HL-60 (cell line): ENCODE data around the gene HMCN2.
"Not testable (repeated sequence)": the region's sequence is repeated elsewhere in the genome, so short reads cannot be mapped to it uniquely, and the experiment has no call there.

Source experiments
- DNase-seq, 2 experiments: peaks; one replicate each; pipeline ENCODE4 v3.0.0-alpha.2; 2010 to 2020; ENCODE audit warnings: low read depth in 1 of 2, low spot score in 1 of 2
- H3K27ac ChIP-seq: fragments of 250-450 bp; sonication (Bioruptor Pico); replicated peaks from 2 replicates; pipeline ENCODE4 v1.5.1; 2020; ENCODE audit warnings: mild to moderate bottlenecking, moderate library complexity
- H3K27me3 ChIP-seq: fragments of 250-450 bp; sonication (Bioruptor Pico); 2 replicates; pipeline ENCODE4 v1.5.1; 2021; ENCODE audit warnings: mild to moderate bottlenecking, moderate library complexity; ENCODE audit not compliant: insufficient read depth, poor library complexity, severe bottlenecking
- H3K4me3 ChIP-seq: replicated peaks from 2 replicates; pipeline ENCODE4 v1.5.1; 2011; ENCODE audit warnings: mild to moderate bottlenecking, control low read depth, low read length; ENCODE audit not compliant: insufficient read depth
- GABPA ChIP-seq: IDR thresholded peaks from 2 replicates; pipeline ENCODE4 v1.6.1; 2012; ENCODE audit warnings: low read depth
- POLR2AphosphoS5 ChIP-seq: IDR thresholded peaks from 2 replicates; pipeline ENCODE4 v1.6.1; 2012; ENCODE audit warnings: low read depth
- REST ChIP-seq: IDR thresholded peaks from 2 replicates; pipeline ENCODE4 v1.6.1; 2012; ENCODE audit warnings: low read depth; ENCODE audit not compliant: insufficient replicate concordance
- SPI1 ChIP-seq: IDR thresholded peaks from 2 replicates; pipeline ENCODE4 v1.6.1; 2012; ENCODE audit warnings: low read depth, mild to moderate bottlenecking, borderline replicate concordance
- TF ChIP-seq, protein P1 (sequence below): IDR thresholded peaks from one replicate; pipeline ENCODE4 v1.5.1; 2011; ENCODE audit warnings: low read length, control low read depth, inconsistent platforms; ENCODE audit not compliant: insufficient read depth

Gene HMCN2

GRCh38 chr9:130336885-130337284 lies 71.3 kb downstream of the HMCN2 start:
- no peak for DNase-seq
- TF ChIP-seq REST = no peak
- no peak for TF ChIP-seq SPI1
- no peak for TF ChIP-seq POLR2AphosphoS5
- no peak for TF ChIP-seq GABPA
- TF ChIP-seq, protein P1, sequence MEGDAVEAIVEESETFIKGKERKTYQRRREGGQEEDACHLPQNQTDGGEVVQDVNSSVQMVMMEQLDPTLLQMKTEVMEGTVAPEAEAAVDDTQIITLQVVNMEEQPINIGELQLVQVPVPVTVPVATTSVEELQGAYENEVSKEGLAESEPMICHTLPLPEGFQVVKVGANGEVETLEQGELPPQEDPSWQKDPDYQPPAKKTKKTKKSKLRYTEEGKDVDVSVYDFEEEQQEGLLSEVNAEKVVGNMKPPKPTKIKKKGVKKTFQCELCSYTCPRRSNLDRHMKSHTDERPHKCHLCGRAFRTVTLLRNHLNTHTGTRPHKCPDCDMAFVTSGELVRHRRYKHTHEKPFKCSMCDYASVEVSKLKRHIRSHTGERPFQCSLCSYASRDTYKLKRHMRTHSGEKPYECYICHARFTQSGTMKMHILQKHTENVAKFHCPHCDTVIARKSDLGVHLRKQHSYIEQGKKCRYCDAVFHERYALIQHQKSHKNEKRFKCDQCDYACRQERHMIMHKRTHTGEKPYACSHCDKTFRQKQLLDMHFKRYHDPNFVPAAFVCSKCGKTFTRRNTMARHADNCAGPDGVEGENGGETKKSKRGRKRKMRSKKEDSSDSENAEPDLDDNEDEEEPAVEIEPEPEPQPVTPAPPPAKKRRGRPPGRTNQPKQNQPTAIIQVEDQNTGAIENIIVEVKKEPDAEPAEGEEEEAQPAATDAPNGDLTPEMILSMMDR = no peak
- no peak overlapping the region for H3K4me3 ChIP-seq
- H3K27me3 ChIP-seq = peaks cover 7% of the 10 kb centered on the region
- no peak overlapping the region for H3K27ac ChIP-seq

GRCh38 chr9:130337318-130337717 lies 71.8 kb downstream of the HMCN2 start:
- Histone ChIP-seq H3K4me3 (no peak overlapping the region), H3K27me3 (peaks cover 7% of the 10 kb centered on the region), H3K27ac (no peak overlapping the region)
- DNase-seq = no peak
- TF ChIP-seq POLR2AphosphoS5 (no peak), GABPA (no peak)

DNA sequence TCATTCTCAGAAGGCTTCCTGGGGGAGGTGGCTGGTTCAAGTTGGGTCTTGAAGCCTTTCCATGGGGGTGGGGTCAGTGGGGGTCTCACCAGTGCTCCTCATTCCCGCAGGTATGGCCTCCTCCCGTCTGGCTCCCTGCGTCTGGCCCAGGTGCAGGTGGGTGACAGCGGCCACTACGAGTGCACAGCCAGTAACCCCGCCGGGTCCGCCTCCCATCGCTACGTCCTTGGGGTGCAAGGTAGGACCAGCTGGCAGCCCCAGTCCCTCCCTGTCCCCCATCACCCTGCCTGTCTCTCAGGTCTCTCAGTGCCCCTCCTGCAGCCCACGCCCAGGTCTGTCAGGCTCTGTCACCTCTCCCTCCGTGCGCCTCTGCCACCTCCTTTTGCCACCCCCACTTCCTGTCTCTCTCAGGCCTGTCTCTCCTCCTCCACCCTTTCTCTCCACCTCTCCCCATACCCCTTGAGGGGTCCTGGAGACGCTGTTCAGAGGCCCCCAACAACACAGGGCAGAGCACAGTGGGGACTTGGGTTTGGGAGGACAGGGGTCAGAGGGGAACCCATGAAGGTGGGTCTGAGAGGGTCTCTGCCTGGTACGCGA lies 72.3 kb downstream of the HMCN2 start:
- no peak for TF ChIP-seq SPI1
- TF ChIP-seq, protein P1 = no peak
- no peak for TF ChIP-seq POLR2AphosphoS5
- TF ChIP-seq REST = no peak
- TF ChIP-seq GABPA = no peak
- Histone ChIP-seq H3K27me3 (peaks cover 7% of the 10 kb centered on the region), H3K4me3 (no peak overlapping the region), H3K27ac (no peak overlapping the region)
- no peak for DNase-seq

DNA sequence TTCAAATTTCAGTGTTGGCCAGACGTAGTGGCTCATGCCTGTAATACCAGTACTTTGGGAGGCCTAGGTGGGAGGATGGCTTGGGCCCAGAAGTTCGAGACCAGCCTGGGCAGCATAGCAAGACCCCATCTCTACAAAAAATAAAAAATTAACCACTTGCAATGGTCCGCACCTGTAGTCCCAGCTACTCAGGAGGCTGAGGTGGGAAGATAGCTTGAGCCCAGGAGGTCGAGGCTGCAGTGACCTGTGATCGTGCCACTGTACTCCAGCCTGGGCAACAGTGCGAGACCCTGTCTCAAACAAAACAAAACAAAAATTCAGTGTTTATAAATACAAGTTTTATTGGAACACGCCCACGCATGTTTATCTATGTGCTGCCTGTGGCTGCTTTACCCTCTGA lies 73.3 kb downstream of the HMCN2 start:
- H3K27me3 ChIP-seq, H3K27ac ChIP-seq, DNase-seq, H3K4me3 ChIP-seq: not testable (repeated sequence)

DNA sequence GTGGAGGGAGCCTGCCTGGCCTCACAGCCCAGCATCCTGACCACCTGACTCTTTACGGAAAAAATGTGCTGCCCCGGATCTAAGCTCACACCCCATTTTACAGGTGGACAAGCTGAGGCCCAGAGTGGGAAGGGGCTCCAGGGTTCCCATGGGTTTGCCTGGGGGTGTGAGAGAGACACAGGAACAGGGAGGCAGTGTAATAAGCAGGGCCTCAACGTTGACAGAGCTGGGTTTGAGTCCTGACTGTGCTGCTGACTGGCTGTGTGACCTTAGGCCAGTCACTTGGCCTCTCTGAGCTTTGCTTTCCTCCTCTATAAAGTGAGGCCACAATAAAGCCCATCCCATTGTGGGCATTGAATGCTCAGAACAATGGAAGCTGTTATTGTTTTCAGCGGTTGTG lies 73.7 kb downstream of the HMCN2 start:
- TF ChIP-seq SPI1 = no peak
- TF ChIP-seq, protein P1 = no peak
- no peak for TF ChIP-seq GABPA
- no peak for TF ChIP-seq REST
- no peak for TF ChIP-seq POLR2AphosphoS5
- peaks cover 2% of the 10 kb centered on the region for H3K27me3 ChIP-seq
- no peak overlapping the region for H3K27ac ChIP-seq

More for the DNA sequence above, 73.7 kb downstream of the HMCN2 start:
- DNase-seq = no peak
- no peak overlapping the region for H3K4me3 ChIP-seq
